ENCODE results near the gene ATP5MC3.

Gene ATP5MC3

GRCh38 chr2:175126661-175127060, 54.8 kb downstream of the ATP5MC3 start:
- peaks cover 0 to 15% of the 10 kb centered on the region in 2 donors for H3K9me3 ChIP-seq (replicated peaks in 1 of 2; ENCODE audit: control insufficient read depth in 2 of 2, insufficient read depth in 1 of 2, low read depth in 1 of 2, low read length in 2 of 2)

More at GRCh38 chr2:175126661-175127060, 54.8 kb downstream of the ATP5MC3 start:
- Histone ChIP-seq H3K27ac (replicated peaks; ENCODE audit: low read length) (no peak overlapping the region), H4K91ac (ENCODE audit: low read depth, low read length, poor library complexity) (no peak overlapping the region), H3K23ac (ENCODE audit: low read depth, low read length, poor library complexity) (no peak overlapping the region), H3K4me1 (ENCODE audit: control insufficient read depth in 2 of 2, insufficient read depth in 1 of 2, low read depth in 1 of 2, low read length in 2 of 2) (no peaks in the 10 kb centered on the region), H2BK12ac (ENCODE audit: low read length) (no peak overlapping the region), H3K4me3 (ENCODE audit: low read length in 2 of 2) (no peak overlapping the region), H3K79me1 (ENCODE audit: low read depth, low read length) (no peaks in the 10 kb centered on the region), H3K14ac (ENCODE audit: low read length) (no peak overlapping the region), H2AFZ (ENCODE audit: low read length) (no peak overlapping the region), H3K27me3 (ENCODE audit: control insufficient read depth in 3 of 3, insufficient read depth in 3 of 3, low read depth in 1 of 3, low read length in 3 of 3) (no peaks in the 10 kb centered on the region), H3K9ac (ENCODE audit: low read depth, low read length, poor library complexity) (no peak overlapping the region), H2BK120ac (ENCODE audit: low read depth, low read length) (no peak overlapping the region), H2BK15ac (ENCODE audit: low read length) (no peak overlapping the region), H3K4ac (ENCODE audit: low read length) (no peak overlapping the region), H3K36me3 (replicated peaks in 1 of 2; ENCODE audit: control insufficient read depth in 2 of 2, insufficient read depth in 2 of 2, low read length in 2 of 2) (peaks cover 9 to 81% of the 10 kb centered on the region in 2 donors), H2BK5ac (ENCODE audit: low read length) (no peak overlapping the region), H4K8ac (ENCODE audit: low read depth, low read length) (no peak overlapping the region), H3K4me2 (ENCODE audit: insufficient read depth, low read length, poor library complexity, severe bottlenecking) (no peak overlapping the region), H2AK5ac (ENCODE audit: low read depth, low read length) (no peak overlapping the region), H3K18ac (ENCODE audit: low read length) (no peak overlapping the region)
- no CpG with 5 or more reads among the region's 1 CpG for WGBS, 2 donors (ENCODE audit: extremely low coverage in 2 of 2, insufficient read length in 2 of 2, insufficient replicate concordance in 1 of 2)
- DNase-seq (ENCODE audit: low spot score): no peak

Small RNA genes lying within 50 kb of the gene (small RNA-seq; reads per million reads assigned to genes)
- 39.0 reads per million, percentile 91 among the genes with 10 or more reads in this experiment for gene MIR933 (ENCODE audit: insufficient read depth)
